CD4-positive, CD25-positive, alpha-beta regulatory T cell (primary cell): ENCODE measurements around the gene AMY1A. TPM values are rescaled to one million over a fixed set of nuclear protein-coding genes. Genes with fewer than 3 reads are reported as not detected.
"Not testable (repeated sequence)": the region's sequence is repeated elsewhere in the genome, so short reads cannot be mapped to it uniquely, and the experiment has no call there.

Experiments used
- ATAC-seq, 2 donors: fragments of 150-1000 bp; cut with Tn5 transposase; one replicate each; pipeline ENCODE4 v1.10.0; 2021; ENCODE audit warnings: low read depth in 2 of 2, moderate number of reproducible peaks in 2 of 2, moderate library complexity in 1 of 2
- DNase-seq, 3 donors: peaks; one replicate each; pipeline versions ENCODE4 v3.0.0 to v3.0.0-alpha.2; 2012 to 2022; ENCODE audit warnings: mixed read lengths in 1 of 3
- H3K27ac ChIP-seq: one replicate; pipeline ENCODE4 v1.7.0; 2013; ENCODE audit warnings: mild to moderate bottlenecking, low read length; ENCODE audit not compliant: insufficient read depth, poor library complexity, severe bottlenecking
- H3K27me3 ChIP-seq: one replicate; pipeline ENCODE4 v1.7.0; 2013; ENCODE audit warnings: low read length; ENCODE audit not compliant: control insufficient read depth, insufficient read depth
- H3K36me3 ChIP-seq: one replicate; pipeline ENCODE4 v1.7.0; 2013; ENCODE audit warnings: mild to moderate bottlenecking, low read length, moderate library complexity; ENCODE audit not compliant: control insufficient read depth, insufficient read depth
- H3K4me1 ChIP-seq: 2 replicates; pipeline ENCODE4 v1.7.0; 2013; ENCODE audit warnings: mild to moderate bottlenecking, low read length; ENCODE audit not compliant: insufficient read depth, control insufficient read depth, poor library complexity, severe bottlenecking
- H3K4me3 ChIP-seq: one replicate; pipeline ENCODE4 v1.7.0; 2013; ENCODE audit warnings: low read depth, mild to moderate bottlenecking, low read length, moderate library complexity
- H3K9me3 ChIP-seq, 2 experiments: 1 replicate in 1 of 2; 2 replicates in 1 of 2; pipeline ENCODE4 v1.7.0; 2013; ENCODE audit warnings: low read length in 2 of 2, mild to moderate bottlenecking in 1 of 2, moderate library complexity in 1 of 2; ENCODE audit not compliant: control insufficient read depth in 2 of 2
- H3K27ac Mint-ChIP-seq, 3 donors: one replicate each; pipeline ENCODE4 v1.8.0; 2020 to 2022; ENCODE audit warnings: mild to moderate bottlenecking in 3 of 3, mixed read lengths in 3 of 3, moderate library complexity in 2 of 3
- H3K27me3 Mint-ChIP-seq: one replicate; pipeline ENCODE4 v1.8.0; 2022; ENCODE audit warnings: mild to moderate bottlenecking, mixed read lengths
- H3K36me3 Mint-ChIP-seq: one replicate; pipeline ENCODE4 v1.8.0; 2020; ENCODE audit warnings: mixed read lengths
- H3K4me1 Mint-ChIP-seq, 4 donors: one replicate each; pipeline ENCODE4 v1.8.0; 2020 to 2022; ENCODE audit warnings: mixed read lengths in 4 of 4, mild to moderate bottlenecking in 1 of 4
- H3K4me3 Mint-ChIP-seq, 4 donors: one replicate each; pipeline ENCODE4 v1.8.0; 2020 to 2022; ENCODE audit warnings: mild to moderate bottlenecking in 4 of 4, mixed read lengths in 4 of 4, moderate library complexity in 3 of 4
- H3K9me3 Mint-ChIP-seq, 7 donors: one replicate each; pipeline ENCODE4 v1.8.0; 2020 to 2022; ENCODE audit warnings: mixed read lengths in 7 of 7, mild to moderate bottlenecking in 3 of 7, moderate library complexity in 2 of 7
- polyA plus RNA-seq, 4 donors: library from polyadenylated mRNA; unstranded; fragments of 300-500 nt; fragmentation: Illumina TruSeq; gene quantifications; one replicate each; pipeline ENCODE4 v1.2.3, GENCODE V29; 2021
- total RNA-seq: library from RNA; stranded (reverse); gene quantifications from one replicate; pipeline ENCODE4 v1.2.3, GENCODE V29; 2022

The AMY1A gene
- total and polyA plus RNA-seq, 5 donors from 2014 or later, result not detected

GRCh38 chr1:103654133-103654532 lies 1.4 kb upstream of the AMY1A start:
- not testable (repeated sequence) for DNase-seq, H3K27me3 ChIP-seq, H3K4me3 Mint-ChIP-seq, ATAC-seq, H3K27me3 Mint-ChIP-seq, H3K27ac ChIP-seq, H3K4me1 ChIP-seq, H3K4me3 ChIP-seq, H3K27ac Mint-ChIP-seq, H3K36me3 Mint-ChIP-seq, H3K9me3 Mint-ChIP-seq, H3K9me3 ChIP-seq, H3K36me3 ChIP-seq, H3K4me1 Mint-ChIP-seq

- H3K36me3 ChIP-seq, H3K4me1 ChIP-seq, H3K27ac Mint-ChIP-seq, ATAC-seq, H3K27ac ChIP-seq, H3K4me3 ChIP-seq, H3K36me3 Mint-ChIP-seq, H3K9me3 ChIP-seq, H3K9me3 Mint-ChIP-seq, DNase-seq, H3K4me3 Mint-ChIP-seq, H3K27me3 ChIP-seq, H3K27me3 Mint-ChIP-seq, H3K4me1 Mint-ChIP-seq: not testable (repeated sequence)
Observed at GRCh38 chr1:103676335-103676734, 20.8 kb downstream of the AMY1A start.

- not testable (repeated sequence) for H3K4me1 Mint-ChIP-seq, H3K36me3 Mint-ChIP-seq, H3K27me3 ChIP-seq, H3K9me3 ChIP-seq, H3K27ac ChIP-seq, H3K4me1 ChIP-seq, ATAC-seq, H3K4me3 Mint-ChIP-seq, H3K36me3 ChIP-seq, H3K27me3 Mint-ChIP-seq, H3K27ac Mint-ChIP-seq, DNase-seq, H3K4me3 ChIP-seq, H3K9me3 Mint-ChIP-seq
Observed at GRCh38 chr1:103696110-103696509, 40.5 kb downstream of the AMY1A start, which contains the start of gene AMY1B. TSS of gene AMY1B (minus strand) at chr1:103696210. CDS start at chr1:103695639, 571 bp downstream.

GRCh38 chr1:103697430-103697829 lies 41.9 kb downstream of the AMY1A start:
- H3K27ac ChIP-seq, H3K9me3 Mint-ChIP-seq, H3K36me3 Mint-ChIP-seq, H3K9me3 ChIP-seq, H3K27me3 Mint-ChIP-seq, H3K4me1 ChIP-seq, H3K4me3 Mint-ChIP-seq, H3K4me1 Mint-ChIP-seq, H3K36me3 ChIP-seq, H3K27ac Mint-ChIP-seq, ATAC-seq, H3K27me3 ChIP-seq, H3K4me3 ChIP-seq, DNase-seq: not testable (repeated sequence)

GRCh38 chr1:103700669-103701068 lies 45.1 kb downstream of the AMY1A start:
- H3K9me3 ChIP-seq, H3K36me3 ChIP-seq, H3K4me3 Mint-ChIP-seq, H3K4me1 ChIP-seq, H3K4me3 ChIP-seq, H3K27me3 Mint-ChIP-seq, H3K27ac Mint-ChIP-seq, H3K36me3 Mint-ChIP-seq, H3K4me1 Mint-ChIP-seq, ATAC-seq, H3K27me3 ChIP-seq, H3K27ac ChIP-seq, DNase-seq, H3K9me3 Mint-ChIP-seq: not testable (repeated sequence)

GRCh38 chr1:103701256-103701655 lies 45.7 kb downstream of the AMY1A start:
- H3K36me3 ChIP-seq, H3K4me1 ChIP-seq, H3K4me3 Mint-ChIP-seq, DNase-seq, H3K4me3 ChIP-seq, H3K9me3 ChIP-seq, H3K4me1 Mint-ChIP-seq, H3K36me3 Mint-ChIP-seq, H3K27ac Mint-ChIP-seq, ATAC-seq, H3K9me3 Mint-ChIP-seq, H3K27me3 Mint-ChIP-seq, H3K27ac ChIP-seq, H3K27me3 ChIP-seq: not testable (repeated sequence)

GRCh38 chr1:103707670-103708069 lies 52.1 kb downstream of the AMY1A start:
- H3K4me3 Mint-ChIP-seq, H3K36me3 ChIP-seq, H3K36me3 Mint-ChIP-seq, H3K27ac ChIP-seq, H3K27me3 Mint-ChIP-seq, DNase-seq, H3K9me3 Mint-ChIP-seq, ATAC-seq, H3K4me3 ChIP-seq, H3K27me3 ChIP-seq, H3K4me1 ChIP-seq, H3K27ac Mint-ChIP-seq, H3K9me3 ChIP-seq, H3K4me1 Mint-ChIP-seq: not testable (repeated sequence)

GRCh38 chr1:103710381-103710780 lies 54.8 kb downstream of the AMY1A start:
- not testable (repeated sequence) for H3K4me3 Mint-ChIP-seq, H3K9me3 ChIP-seq, H3K9me3 Mint-ChIP-seq, ATAC-seq, H3K4me1 Mint-ChIP-seq, H3K27ac ChIP-seq, H3K4me3 ChIP-seq, H3K27ac Mint-ChIP-seq, H3K27me3 Mint-ChIP-seq, H3K27me3 ChIP-seq, H3K4me1 ChIP-seq, H3K36me3 ChIP-seq, DNase-seq, H3K36me3 Mint-ChIP-seq
